Activated CD8-positive, alpha-beta memory T cell treated with anti-CD3 and anti-CD28 coated beads for 4 hours (primary cell): ENCODE measurements around the gene SCAMP1.

Experiments
- DNase-seq, 2 donors: peaks; one replicate each; pipeline ENCODE4 v3.0.0-alpha.2; 2020; ENCODE audit warnings: low read depth in 2 of 2

SCAMP1 gene

DNA sequence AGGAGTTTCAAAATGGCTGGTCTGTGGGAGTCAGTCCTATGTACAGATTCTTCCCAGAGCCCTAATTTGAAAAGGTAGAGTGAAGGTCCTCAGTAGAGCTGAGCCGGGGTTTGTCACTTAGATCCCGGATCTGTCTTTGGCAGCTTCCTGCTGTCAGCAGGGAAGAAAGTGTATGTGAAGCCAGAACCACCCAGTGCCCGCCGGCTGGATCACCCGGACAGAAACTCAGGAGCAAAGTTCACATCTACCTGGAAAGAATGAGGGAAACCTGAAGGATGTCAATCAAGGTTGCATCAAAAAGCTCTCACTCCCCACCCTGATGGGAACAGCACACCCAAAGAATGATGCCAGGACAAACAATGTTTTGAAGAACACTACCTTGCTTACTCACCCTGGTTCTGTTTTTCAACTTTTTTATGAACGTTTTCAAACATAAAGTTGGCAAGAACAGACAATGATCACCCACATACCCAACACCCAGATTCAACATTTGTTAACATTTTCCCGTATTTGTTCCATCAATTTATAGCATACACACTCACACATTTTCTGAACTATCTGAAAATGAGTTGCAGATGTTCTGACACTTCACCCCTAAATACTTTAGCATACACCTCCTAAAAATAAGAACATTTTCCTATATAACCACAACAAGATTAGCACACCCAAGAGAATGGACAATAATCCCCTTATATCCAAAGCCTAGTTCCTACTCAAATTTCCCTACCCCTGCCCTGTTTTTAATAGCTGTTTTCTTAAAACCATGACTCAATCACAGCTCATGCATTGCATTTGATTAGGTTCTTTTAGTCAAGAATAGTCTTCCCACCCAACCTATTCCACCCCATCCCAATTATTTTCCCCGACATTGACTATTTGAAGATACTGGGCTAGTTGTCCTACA, 154.3 kb downstream of the SCAMP1 start:
- no peak for DNase-seq

DNA sequence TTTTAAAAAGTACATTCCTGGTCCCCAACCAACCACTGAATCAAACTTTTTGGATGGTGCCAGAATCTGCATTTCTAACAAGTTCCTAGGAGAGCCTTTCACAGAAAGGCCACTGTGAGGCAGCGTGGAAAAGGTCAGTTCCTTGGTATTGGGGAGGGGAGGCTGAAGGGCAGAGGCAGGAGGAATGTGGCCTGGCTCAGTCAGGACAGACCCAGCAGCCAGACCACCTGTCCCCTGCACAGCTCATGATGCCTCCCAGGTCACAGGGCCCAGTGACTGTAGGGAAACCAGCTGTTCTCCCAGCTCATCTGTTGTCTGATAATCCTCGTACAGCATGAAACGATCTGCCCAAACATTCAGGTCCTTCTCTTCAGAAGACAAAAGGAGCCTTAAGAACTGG, 155.3 kb downstream of the SCAMP1 start:
- no peak for DNase-seq

DNA sequence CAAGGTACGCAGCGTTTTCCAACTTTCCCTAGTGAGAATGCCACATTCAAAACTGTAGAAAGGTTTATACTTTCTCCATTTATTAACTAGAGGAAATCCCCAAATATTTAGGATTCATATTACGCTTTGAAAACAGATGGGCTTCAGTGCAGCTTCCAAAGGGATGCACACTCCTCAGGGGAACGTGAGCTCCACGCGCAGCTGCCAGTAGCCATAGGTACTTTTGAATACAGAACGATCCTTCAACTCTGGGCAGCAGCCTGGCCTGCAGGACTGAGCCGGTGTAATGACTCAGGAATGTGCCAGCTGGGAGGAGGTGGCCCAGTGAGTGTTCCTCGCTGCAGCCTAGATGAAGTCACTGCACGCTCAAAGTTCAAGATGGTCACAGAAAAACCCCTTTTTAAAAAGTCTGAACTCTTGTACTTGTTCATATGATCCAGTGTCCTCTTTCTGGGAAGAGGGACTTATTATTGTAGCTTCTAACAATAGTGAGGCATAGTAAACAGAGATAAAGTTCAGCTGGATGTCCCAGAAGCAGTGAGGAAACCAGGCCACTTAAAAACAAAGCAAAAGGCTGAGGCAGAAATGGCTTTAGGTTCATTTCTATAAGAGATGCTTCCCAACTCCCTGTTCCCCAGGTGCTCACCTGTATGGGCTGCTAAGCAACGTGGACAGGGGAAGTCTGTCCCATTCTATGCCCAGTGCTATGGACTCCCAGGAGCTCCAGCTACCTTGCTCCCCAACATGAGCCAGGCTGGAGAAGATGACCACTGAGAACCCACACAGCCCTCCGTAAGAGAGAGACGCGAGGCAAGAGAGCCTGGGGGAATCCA, 158.2 kb downstream of the SCAMP1 start:
- DNase-seq, result no peak

DNA sequence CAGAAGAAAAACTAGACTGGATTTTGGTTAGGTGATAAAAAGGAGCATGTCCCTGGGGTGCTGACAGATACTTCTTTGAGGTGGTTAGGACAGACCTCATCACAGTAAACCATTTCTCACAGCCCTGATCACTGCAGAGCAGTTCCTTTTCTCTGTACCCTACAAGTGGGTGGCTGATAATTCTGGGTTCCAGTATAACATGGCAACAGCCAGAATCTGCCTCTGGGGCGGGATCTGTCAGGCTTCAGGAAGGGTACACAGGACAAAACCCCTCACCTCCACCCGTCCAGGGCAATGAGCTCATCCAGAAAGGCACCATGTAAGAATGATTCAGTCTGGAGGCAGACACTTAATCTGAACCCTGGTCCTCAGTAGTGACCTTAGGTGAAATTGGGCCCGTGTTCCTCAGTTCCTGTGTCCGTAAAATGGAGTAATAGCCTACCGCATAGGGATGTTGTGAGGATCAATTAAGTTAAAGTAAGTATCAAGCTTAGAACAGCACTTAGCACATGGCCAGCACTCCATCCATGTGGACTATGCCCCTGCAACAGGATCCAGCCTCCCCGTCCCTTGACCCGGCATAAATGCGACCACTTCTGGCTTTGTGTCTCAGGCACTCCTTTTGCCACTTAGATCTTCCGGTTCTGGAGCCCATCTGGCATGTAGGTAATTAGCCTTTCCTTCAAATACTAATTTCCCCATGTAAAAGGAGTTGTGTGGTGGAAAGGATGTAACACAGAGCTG, 159.0 kb downstream of the SCAMP1 start:
- DNase-seq, result no peak

- no peak for DNase-seq
Measured at GRCh38 chr5:78521455-78521854, 161.0 kb downstream of the SCAMP1 start.

DNA sequence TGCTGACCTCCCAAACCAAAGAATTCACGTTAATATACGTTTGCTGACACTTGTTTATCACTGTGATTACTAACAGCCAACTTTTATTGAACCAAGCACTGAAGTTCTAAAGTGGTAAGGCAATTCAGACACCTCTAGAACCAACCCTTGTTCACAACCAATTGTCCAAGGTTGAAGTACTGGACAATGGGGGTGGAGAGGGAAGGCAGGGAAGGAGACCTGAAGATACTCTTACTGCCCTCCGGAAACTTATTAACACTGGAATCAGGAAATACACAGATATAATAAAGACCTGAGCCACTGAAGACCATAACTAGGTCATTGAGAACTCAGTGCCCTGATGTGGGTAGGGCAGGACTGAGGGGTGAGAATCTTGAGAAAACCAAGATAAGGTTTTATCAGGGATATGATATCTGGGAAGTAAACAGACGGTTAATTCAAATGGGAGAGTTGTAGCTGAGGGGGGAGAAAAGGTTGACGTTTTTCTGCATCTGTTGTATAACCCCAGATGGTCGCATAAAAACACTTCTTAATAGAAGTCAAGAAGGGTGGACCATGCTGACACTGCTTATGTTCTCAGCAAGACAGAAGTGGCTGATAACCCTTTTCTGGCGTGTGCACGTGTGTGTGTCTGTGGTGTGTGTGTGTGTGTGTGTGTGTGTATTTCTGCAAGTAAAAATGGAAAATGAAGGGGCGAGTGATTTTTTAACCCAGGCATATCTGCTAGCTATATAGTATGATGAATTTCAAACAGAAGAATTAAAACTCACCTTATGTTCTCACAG, 162.3 kb downstream of the SCAMP1 start:
- DNase-seq, result no peak

- DNase-seq, result no peak
Measured at GRCh38 chr5:78523314-78524193, 163.1 kb downstream of the SCAMP1 start.

GRCh38 chr5:78526049-78526525, 165.7 kb downstream of the SCAMP1 start:
- DNase-seq, result no peak

- DNase-seq, result no peak
Measured at GRCh38 chr5:78527054-78527859, 166.8 kb downstream of the SCAMP1 start.

DNA sequence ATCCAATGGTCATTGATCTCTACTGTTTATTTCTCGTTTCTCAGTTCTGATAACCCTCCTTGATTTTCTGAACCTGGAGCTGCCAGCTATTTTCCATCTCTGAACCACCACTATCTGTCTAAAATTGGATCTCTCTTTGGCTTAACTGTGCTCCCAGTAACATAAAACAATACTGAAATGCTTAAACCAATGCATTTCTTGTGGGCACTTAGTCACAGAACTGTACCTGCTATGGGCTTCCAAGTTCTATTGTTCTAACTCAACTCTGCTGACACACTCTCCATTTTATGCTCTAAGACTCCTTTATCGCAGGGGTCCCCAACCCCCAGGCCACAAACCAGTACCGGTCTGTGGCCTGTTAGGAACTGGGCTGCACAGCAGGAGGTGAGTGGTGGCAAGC, 167.5 kb downstream of the SCAMP1 start:
- no peak for DNase-seq
